Stomach (tissue), 4 donors: ENCODE data around the gene PITPNC1.

Experiments
- EP300 ChIP-seq: sonication (generic); formaldehyde crosslinking; IDR thresholded peaks from one replicate; pipeline ENCODE4 v1.6.1; 2017; ENCODE audit warnings: antibody characterized with exemption
- POLR2A ChIP-seq, 4 donors: fragments of 450-650 bp; IDR thresholded peaks; one replicate each; pipeline ENCODE4 v1.6.1; 2016; ENCODE audit warnings: antibody characterized with exemption in 4 of 4, control low read depth in 2 of 4, mild to moderate bottlenecking in 1 of 4, moderate library complexity in 1 of 4
- TF ChIP-seq, protein P1 (sequence below), 7 experiments: fragments of 450-650 bp in 4 of 7; fragments of 200-600 bp in 3 of 7; sonication (generic) in 3 of 7; IDR thresholded peaks; one replicate each; pipeline ENCODE4 v1.5.1; 2016 to 2019; ENCODE audit warnings: antibody characterized with exemption in 7 of 7, control low read depth in 2 of 7, mild to moderate bottlenecking in 1 of 7

GRCh38 chr17:67413388-67413787, 36.3 kb downstream of the PITPNC1 start:
- TF ChIP-seq, protein P1, sequence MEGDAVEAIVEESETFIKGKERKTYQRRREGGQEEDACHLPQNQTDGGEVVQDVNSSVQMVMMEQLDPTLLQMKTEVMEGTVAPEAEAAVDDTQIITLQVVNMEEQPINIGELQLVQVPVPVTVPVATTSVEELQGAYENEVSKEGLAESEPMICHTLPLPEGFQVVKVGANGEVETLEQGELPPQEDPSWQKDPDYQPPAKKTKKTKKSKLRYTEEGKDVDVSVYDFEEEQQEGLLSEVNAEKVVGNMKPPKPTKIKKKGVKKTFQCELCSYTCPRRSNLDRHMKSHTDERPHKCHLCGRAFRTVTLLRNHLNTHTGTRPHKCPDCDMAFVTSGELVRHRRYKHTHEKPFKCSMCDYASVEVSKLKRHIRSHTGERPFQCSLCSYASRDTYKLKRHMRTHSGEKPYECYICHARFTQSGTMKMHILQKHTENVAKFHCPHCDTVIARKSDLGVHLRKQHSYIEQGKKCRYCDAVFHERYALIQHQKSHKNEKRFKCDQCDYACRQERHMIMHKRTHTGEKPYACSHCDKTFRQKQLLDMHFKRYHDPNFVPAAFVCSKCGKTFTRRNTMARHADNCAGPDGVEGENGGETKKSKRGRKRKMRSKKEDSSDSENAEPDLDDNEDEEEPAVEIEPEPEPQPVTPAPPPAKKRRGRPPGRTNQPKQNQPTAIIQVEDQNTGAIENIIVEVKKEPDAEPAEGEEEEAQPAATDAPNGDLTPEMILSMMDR (IDR thresholded peaks at IDR 0.05), result no peak
- TF ChIP-seq POLR2A (IDR thresholded peaks at IDR 0.05) (no peak), EP300 (no peak)
